DOHH2 (cell line): ENCODE results near the gene RASA2.

Source experiments
- EZH2phosphoT487 ChIP-seq: fragments of 200-600 bp; sonication (generic); IDR thresholded peaks from 2 replicates; pipeline ENCODE4 v1.6.1; 2017; ENCODE audit warnings: borderline replicate concordance, mild to moderate bottlenecking, antibody characterized with exemption, low read length, moderate library complexity, mixed read lengths
- TF ChIP-seq, protein P1 (sequence below): fragments of 200-600 bp; sonication (generic); IDR thresholded peaks from one replicate; pipeline ENCODE4 v1.5.1; 2014; ENCODE audit warnings: antibody characterized with exemption, mild to moderate bottlenecking, low read depth, low read length; ENCODE audit not compliant: poor library complexity, severe bottlenecking

GRCh38 chr3:141649871-141650270 is 163.0 kb downstream of the RASA2 start:
- TF ChIP-seq, protein P1, sequence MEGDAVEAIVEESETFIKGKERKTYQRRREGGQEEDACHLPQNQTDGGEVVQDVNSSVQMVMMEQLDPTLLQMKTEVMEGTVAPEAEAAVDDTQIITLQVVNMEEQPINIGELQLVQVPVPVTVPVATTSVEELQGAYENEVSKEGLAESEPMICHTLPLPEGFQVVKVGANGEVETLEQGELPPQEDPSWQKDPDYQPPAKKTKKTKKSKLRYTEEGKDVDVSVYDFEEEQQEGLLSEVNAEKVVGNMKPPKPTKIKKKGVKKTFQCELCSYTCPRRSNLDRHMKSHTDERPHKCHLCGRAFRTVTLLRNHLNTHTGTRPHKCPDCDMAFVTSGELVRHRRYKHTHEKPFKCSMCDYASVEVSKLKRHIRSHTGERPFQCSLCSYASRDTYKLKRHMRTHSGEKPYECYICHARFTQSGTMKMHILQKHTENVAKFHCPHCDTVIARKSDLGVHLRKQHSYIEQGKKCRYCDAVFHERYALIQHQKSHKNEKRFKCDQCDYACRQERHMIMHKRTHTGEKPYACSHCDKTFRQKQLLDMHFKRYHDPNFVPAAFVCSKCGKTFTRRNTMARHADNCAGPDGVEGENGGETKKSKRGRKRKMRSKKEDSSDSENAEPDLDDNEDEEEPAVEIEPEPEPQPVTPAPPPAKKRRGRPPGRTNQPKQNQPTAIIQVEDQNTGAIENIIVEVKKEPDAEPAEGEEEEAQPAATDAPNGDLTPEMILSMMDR: no peak
- TF ChIP-seq EZH2phosphoT487: no peak
